Neural progenitor cell (in vitro differentiated cells): ENCODE data around the gene OTUD5.
"Not testable (repeated sequence)": the region's sequence is repeated elsewhere in the genome, so short reads cannot be mapped to it uniquely, and the experiment has no call there.

Experiments used
- EZH2 ChIP-seq: fragments of 200-600 bp; sonication (generic); IDR thresholded peaks from 2 replicates; pipeline ENCODE4 v1.6.1; 2017; ENCODE audit warnings: antibody characterized with exemption, mild to moderate bottlenecking, moderate library complexity
- EZH2phosphoT487 ChIP-seq: fragments of 200-600 bp; sonication (generic); IDR thresholded peaks from 2 replicates; pipeline ENCODE4 v1.6.1; 2017; ENCODE audit warnings: antibody characterized with exemption
- TF ChIP-seq, protein P1 (sequence below): fragments of 200-600 bp; sonication (generic); IDR thresholded peaks from 2 replicates; pipeline ENCODE4 v1.5.1; 2017; ENCODE audit warnings: antibody characterized with exemption, mild to moderate bottlenecking

DNA sequence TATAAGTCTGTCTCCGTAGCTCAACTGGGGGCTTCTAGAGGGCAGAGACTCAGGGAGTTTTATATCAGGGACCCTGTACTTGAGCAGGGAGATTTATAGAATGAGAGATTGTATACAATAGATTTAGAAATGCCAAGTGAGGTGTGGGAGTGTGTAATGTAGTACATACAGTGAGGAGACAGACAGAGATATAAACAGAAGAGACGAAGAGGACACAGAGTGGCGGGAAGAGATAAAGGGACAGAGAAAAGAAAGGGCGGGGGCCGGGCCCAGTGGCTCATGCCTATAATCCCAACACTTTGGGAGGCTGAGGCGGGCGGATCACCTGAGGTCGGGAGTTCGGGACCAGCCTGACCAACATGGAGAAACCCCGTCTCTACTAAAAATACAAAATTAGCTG lies 22.9 kb upstream of the OTUD5 start:
- TF ChIP-seq EZH2, EZH2phosphoT487: not testable (repeated sequence)
- TF ChIP-seq, protein P1, sequence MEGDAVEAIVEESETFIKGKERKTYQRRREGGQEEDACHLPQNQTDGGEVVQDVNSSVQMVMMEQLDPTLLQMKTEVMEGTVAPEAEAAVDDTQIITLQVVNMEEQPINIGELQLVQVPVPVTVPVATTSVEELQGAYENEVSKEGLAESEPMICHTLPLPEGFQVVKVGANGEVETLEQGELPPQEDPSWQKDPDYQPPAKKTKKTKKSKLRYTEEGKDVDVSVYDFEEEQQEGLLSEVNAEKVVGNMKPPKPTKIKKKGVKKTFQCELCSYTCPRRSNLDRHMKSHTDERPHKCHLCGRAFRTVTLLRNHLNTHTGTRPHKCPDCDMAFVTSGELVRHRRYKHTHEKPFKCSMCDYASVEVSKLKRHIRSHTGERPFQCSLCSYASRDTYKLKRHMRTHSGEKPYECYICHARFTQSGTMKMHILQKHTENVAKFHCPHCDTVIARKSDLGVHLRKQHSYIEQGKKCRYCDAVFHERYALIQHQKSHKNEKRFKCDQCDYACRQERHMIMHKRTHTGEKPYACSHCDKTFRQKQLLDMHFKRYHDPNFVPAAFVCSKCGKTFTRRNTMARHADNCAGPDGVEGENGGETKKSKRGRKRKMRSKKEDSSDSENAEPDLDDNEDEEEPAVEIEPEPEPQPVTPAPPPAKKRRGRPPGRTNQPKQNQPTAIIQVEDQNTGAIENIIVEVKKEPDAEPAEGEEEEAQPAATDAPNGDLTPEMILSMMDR = not testable (repeated sequence)
